ENCODE measurements around the gene CYP2S1. TPM values are rescaled to one million over a fixed set of nuclear protein-coding genes. Genes with fewer than 3 reads are reported as not detected.

Gene CYP2S1
- total RNA-seq, 2 donors from 2014 or later, result 1.1 to 4.2 TPM

GRCh38 chr19:41221514-41222205, 28.6 kb downstream of the CYP2S1 start:
- DNase-seq (ENCODE audit: low spot score), result no peak
- no peaks in the 10 kb centered on the region for H3K27me3 ChIP-seq (replicated peaks; ENCODE audit: insufficient read depth)
- no peak overlapping the region for H3K4me3 ChIP-seq
- TF ChIP-seq CTCF (IDR thresholded peaks at IDR 0.05) (no peak), POLR2A (IDR thresholded peaks at IDR 0.05) (no peak), POLR2AphosphoS5 (IDR thresholded peaks at IDR 0.05) (no peak)
- H3K36me3 ChIP-seq, result no peaks in the 10 kb centered on the region
- no peaks in the 10 kb centered on the region for H3K9me3 ChIP-seq
- H3K4me1 ChIP-seq (replicated peaks), result no peaks in the 10 kb centered on the region
- peak overlapping the region in 1 of 2 donors; percentile 88 for H3K27ac ChIP-seq
- intact Hi-C loops (cut with DNase I), result no loop called here
- 89% methylated on average over 20 of the region's 20 CpGs for WGBS

- DNase-seq (ENCODE audit: low spot score), result no peak
- 78% methylated on average over 10 of the region's 10 CpGs for WGBS
- intact Hi-C loops (cut with DNase I), result no loop called here
- Histone ChIP-seq H3K9me3 (no peaks in the 10 kb centered on the region), H3K36me3 (no peaks in the 10 kb centered on the region), H3K27me3 (replicated peaks; ENCODE audit: insufficient read depth) (no peaks in the 10 kb centered on the region), H3K4me1 (replicated peaks) (no peaks in the 10 kb centered on the region), H3K4me3 (no peak overlapping the region), H3K27ac (no peak overlapping the region)
- no peak for TF ChIP-seq POLR2AphosphoS5 (IDR thresholded peaks at IDR 0.05)
- TF ChIP-seq CTCF (IDR thresholded peaks at IDR 0.05), result no peak
- TF ChIP-seq POLR2A (IDR thresholded peaks at IDR 0.05), result no peak
These were observed 29.2 kb downstream of the CYP2S1 start for GRCh38 chr19:41222240-41222639.

- TF ChIP-seq POLR2AphosphoS5 (IDR thresholded peaks at IDR 0.05) (no peak), POLR2A (IDR thresholded peaks at IDR 0.05) (no peak), CTCF (IDR thresholded peaks at IDR 0.05) (no peak)
- H3K9me3 ChIP-seq, result no peaks in the 10 kb centered on the region
- peak overlapping the region in 1 of 2 donors; percentile 34 for H3K27ac ChIP-seq
- 44% methylated on average over 8 of the region's 8 CpGs for WGBS
- H3K4me3 ChIP-seq, result no peak overlapping the region
- intact Hi-C loops (cut with DNase I), result no loop called here
- H3K36me3 ChIP-seq, result no peaks in the 10 kb centered on the region
- no peaks in the 10 kb centered on the region for H3K27me3 ChIP-seq (replicated peaks; ENCODE audit: insufficient read depth)
- no peaks in the 10 kb centered on the region for H3K4me1 ChIP-seq (replicated peaks)
- DNase-seq (ENCODE audit: low spot score), result no peak
These were observed 30.6 kb downstream of the CYP2S1 start for GRCh38 chr19:41223431-41224234.

DNA sequence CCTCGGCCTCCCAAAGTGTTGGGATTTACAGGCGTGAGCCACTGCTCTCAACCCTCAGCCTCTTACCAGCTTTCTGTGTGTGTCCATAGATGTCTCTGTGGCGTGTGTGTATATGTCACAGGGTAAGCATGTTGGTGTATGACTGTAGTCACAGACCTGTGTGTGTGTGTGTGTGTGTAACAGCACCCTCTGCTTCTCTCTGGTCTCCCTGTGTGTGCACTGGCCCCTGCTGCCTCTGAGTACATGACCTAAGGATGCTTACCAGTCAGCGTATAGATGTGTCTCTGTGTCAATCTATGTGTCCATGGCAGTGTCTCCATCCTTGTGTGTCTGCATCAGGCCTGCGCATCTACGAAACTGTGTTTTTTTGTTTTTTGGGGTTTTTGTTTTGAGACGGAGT, 31.6 kb downstream of the CYP2S1 start:
- Histone ChIP-seq H3K9me3 (no peaks in the 10 kb centered on the region), H3K27ac (no peak overlapping the region), H3K27me3 (replicated peaks; ENCODE audit: insufficient read depth) (no peaks in the 10 kb centered on the region), H3K36me3 (no peaks in the 10 kb centered on the region), H3K4me1 (replicated peaks) (no peaks in the 10 kb centered on the region), H3K4me3 (no peak overlapping the region)
- WGBS, result 97% methylated on average over 7 of the region's 7 CpGs
- TF ChIP-seq POLR2AphosphoS5 (IDR thresholded peaks at IDR 0.05) (no peak), POLR2A (IDR thresholded peaks at IDR 0.05) (no peak), CTCF (IDR thresholded peaks at IDR 0.05) (no peak)
- DNase-seq (ENCODE audit: low spot score), result no peak
- intact Hi-C loops (cut with DNase I), result no loop called here

Data from prostate gland (tissue), 2 donors.